Stimulated activated CD4-positive, alpha-beta T cell treated with anti-CD3 and anti-CD28 coated beads, Interleukin-15, amount 100 ng/mL, for 48 hours (primary cell): ENCODE data around the gene P2RY6.

ENCODE experiments used
- DNase-seq, 2 donors: peaks; one replicate each; pipeline ENCODE4 v3.0.0-alpha.2; 2020; ENCODE audit warnings: low read depth in 2 of 2

Gene P2RY6

GRCh38 chr11:73316422-73316821 lies 44.3 kb downstream of the P2RY6 start:
- DNase-seq: no peak

GRCh38 chr11:73317373-73317772 lies 45.2 kb downstream of the P2RY6 start:
- DNase-seq: no peak

GRCh38 chr11:73317803-73318202 lies 45.7 kb downstream of the P2RY6 start:
- no peak for DNase-seq

GRCh38 chr11:73318501-73319011 lies 46.4 kb downstream of the P2RY6 start:
- DNase-seq: no peak

- DNase-seq: no peak
These were observed 48.8 kb downstream of the P2RY6 start for GRCh38 chr11:73320763-73321603.

GRCh38 chr11:73321604-73322381 lies 49.7 kb downstream of the P2RY6 start:
- no peak for DNase-seq

- no peak for DNase-seq
These were observed 50.5 kb downstream of the P2RY6 start for GRCh38 chr11:73322382-73323306.

- no peak for DNase-seq
These were observed 51.3 kb downstream of the P2RY6 start for GRCh38 chr11:73323464-73323863.

- no peak for DNase-seq
These were observed 52.0 kb downstream of the P2RY6 start for GRCh38 chr11:73324116-73324515.

- no peak for DNase-seq
These were observed 52.5 kb downstream of the P2RY6 start for GRCh38 chr11:73324665-73325035.

GRCh38 chr11:73325036-73325981 lies 53.2 kb downstream of the P2RY6 start:
- no peak for DNase-seq

- no peak for DNase-seq
These were observed 55.0 kb downstream of the P2RY6 start for GRCh38 chr11:73326929-73327811.

- DNase-seq: no peak
These were observed 55.8 kb downstream of the P2RY6 start for GRCh38 chr11:73327812-73328364.

GRCh38 chr11:73330569-73331093 lies 58.5 kb downstream of the P2RY6 start:
- no peak for DNase-seq

- DNase-seq: no peak
These were observed 59.2 kb downstream of the P2RY6 start for GRCh38 chr11:73331138-73331916.

GRCh38 chr11:73333173-73333572 lies 61.0 kb downstream of the P2RY6 start:
- DNase-seq: no peak

GRCh38 chr11:73333640-73334383 lies 61.7 kb downstream of the P2RY6 start:
- no peak for DNase-seq
